HG03565 (cell line): ENCODE data around the gene ZNF407.

Experiments used
- ATAC-seq: cut with Tn5 transposase; IDR thresholded peaks from one replicate; pipeline ENCODE4 v1.9.1; 2021; ENCODE audit warnings: mild to moderate bottlenecking, moderate library complexity; ENCODE audit not compliant: unreplicated experiment

The ZNF407 gene

DNA sequence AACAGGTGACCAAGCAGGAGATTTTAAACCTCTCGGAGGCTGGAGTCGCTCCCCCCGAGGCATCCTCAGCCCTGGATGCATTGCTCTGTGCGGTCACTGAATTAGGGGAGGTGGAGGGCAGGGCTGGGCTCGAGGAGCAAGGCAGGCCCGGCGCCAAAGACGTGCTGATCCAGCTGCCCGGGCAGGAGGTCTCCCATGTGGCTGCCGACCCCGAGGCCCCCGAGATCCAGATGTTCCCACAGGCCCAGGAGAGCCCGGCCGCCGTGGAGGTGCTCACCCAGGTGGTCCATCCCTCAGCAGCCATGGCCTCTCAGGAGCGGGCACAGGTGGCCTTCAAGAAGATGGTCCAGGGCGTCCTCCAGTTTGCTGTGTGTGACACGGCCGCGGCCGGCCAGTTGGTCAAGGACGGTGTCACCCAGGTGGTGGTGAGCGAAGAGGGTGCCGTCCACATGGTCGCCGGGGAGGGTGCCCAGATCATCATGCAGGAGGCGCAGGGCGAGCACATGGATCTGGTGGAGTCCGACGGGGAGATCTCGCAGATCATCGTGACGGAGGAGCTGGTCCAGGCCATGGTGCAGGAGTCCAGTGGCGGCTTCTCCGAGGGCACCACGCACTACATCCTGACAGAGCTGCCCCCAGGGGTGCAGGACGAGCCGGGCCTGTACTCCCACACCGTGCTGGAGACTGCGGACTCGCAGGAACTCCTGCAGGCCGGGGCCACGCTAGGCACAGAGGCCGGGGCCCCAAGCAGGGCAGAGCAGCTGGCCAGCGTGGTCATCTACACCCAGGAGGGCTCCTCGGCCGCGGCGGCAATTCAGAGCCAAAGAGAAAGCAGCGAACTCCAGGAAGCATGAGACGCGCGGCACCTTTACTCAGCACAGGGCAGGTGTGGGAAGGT, 466.2 kb downstream of the ZNF407 start:
- ATAC-seq, result no peak

DNA sequence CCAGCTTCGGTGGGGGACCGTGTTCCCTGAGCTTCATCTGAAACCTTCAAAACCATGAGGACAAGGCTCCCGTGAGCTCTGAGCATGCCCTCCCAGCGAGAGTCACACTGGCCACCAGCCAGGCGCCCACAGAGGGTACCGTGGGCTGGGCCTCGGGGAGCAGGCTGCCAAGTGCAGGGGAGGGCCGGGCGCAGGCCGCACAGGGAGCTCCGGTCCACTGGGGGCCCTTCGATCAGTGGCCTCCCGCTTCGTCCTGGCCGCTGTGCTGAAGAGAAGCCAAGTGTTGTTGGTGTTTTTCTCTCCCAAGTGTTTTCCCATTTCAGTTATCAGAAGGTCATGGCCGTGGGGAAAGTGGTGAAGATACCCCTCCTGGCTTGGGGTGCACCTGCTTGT, 466.8 kb downstream of the ZNF407 start:
- no peak for ATAC-seq

DNA sequence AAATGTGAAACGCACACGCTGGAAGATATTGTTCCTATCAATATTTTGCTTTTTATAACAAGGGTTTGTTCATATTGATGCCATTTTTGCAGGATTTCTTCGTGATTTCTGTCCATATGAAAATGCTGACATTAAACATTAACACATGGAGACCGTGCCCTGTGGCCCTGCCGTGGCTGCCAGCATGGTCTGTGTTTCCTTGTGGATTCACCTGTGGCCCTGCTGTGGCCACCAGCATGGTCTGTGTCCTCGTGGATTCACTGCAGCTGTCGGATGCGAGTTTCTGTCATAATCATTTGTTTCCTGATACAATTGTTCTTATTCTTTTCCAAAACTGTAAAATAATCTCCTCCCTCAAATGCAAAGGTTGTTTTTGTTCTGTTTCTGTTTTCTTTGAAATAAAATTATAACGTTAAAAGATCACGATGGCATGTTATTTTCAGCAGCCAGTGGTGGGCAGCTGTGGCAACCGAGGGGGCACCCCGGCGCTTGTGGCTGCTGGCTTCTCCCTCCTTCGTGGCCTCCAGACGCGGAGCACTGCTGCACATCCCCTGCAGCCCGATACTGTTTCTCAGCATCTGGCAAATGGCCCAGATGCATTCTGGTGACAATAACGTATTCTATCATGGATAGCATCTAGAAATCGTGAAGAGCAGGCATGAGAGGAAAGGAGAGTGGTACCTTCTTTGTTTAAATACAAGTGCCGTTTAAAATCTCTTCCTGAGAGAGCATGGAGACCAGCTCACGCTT, 467.8 kb downstream of the ZNF407 start:
- ATAC-seq, result no peak

DNA sequence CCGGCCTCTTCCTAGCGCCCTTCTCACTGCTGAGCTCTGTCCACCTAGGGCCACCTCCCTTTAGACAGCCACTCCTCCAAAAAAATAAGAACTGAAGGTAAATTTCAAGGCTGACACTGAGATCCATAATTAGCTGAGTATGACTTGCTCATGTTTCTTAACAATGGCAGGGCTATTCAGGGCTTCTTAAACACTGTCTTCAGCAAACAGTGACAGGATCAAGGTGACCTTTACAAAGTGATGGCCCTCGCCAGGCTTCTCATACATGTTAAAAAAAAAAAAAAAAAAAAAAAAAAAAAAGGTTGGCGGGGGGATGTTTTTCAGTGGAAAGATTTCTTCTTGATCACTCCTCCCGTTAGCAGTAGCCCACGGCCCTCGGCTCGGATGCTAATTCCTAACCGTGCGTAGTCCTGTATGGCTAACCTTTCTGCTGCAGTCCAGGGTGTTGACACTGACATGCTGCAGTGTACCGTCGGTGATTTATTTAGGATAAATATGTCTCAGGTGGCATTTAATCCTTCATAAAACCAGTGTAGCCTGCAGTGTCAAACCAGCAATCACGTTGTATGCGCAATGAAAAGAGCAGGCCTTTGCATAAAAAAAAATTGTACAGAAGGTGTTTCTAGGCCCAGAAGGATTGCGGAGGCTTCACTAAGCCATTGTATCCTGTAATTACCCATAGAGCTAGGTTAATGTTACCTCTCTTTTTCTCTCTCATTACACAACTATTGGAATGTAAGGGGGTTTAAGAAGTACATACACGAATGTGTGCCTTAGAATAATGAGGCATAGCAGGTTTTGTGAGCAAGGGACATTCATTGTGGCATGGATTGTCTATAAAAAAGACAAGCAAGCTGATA, 468.6 kb downstream of the ZNF407 start:
- no peak for ATAC-seq

DNA sequence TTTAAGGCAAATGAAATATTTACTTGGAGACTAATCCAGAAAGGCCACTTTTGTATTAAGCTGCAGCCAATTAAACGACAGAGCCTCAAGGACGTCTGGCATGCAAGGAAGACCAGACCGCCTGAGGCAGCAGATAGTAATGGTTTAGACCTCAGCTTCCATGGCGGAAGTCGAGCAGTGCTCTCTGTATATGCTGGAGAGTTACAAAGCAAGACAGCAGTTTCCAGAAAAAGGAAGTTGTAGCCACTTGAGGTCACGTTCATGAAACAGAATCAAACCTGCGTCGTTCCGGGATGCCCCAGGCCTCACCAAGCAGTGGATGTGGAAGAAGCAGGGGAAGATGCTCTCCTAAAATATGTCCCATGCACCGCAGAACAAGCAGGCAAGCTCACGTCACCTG, 469.3 kb downstream of the ZNF407 start:
- ATAC-seq, result no peak

DNA sequence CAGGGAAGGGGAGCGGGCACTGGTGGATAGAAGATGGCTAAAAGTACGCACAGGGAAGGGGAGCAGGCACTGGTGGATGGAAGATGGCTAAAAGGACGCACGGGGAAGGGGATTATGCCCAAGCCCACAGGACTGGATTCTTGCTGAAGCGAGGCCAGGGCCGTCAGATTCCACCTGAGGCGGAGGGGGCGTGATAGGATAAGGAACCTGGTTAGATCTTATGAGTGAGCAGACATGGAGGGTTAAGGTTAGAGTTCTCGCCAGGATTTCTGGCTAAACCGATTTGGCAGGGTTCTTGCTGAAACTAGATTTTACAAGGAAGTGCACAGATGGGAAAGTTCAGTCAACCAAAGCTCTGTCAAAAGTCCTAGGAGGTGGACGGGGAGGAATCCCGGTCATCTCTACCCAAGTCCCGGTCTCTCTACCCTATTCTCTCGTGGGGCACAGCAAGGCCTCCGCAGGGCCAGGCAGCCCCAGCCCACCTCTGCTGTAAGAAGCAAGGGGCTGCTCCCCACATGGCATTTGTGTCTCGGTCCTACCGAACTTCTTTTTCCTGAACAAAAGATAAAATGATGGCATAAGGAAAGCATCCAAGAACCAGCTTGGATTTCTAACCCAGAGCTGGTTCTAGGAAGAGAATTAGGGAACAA, 470.5 kb downstream of the ZNF407 start:
- ATAC-seq, result no peak

DNA sequence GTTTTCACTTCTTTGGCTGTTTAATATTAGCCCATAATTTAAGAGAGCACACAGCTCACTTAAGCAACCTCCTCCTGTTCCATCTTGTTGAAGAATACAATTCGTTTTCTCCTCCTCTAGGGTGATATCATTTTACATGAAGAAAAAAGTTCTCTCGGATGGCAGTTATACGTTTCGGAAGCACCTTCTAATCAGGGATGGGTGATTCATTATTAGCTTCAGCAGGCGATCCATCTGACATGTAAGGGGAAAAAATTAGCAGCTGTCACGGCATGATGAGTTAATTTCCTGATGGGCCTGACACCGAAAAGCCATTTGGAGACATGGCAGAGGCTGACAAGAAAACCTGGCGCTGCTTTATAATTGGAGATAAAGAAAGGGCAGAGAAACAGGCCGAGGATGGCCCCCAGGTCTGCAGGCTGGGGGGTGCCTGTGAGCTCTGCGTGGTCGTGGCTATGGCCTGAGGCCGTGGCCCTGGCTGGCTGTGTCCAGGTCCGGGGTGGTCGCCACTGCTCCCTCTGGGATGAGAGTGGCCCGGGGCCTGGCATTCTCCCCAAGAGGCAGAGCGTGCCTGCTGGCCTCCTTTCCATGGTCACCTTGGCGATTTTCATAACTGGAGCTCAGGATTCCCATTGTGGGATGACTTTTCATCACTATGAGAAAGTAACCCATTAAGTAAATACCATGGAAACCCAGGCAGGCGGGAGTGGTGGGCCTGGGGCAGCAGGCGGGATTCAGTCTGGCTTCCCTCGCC, 471.2 kb downstream of the ZNF407 start:
- no peak for ATAC-seq

DNA sequence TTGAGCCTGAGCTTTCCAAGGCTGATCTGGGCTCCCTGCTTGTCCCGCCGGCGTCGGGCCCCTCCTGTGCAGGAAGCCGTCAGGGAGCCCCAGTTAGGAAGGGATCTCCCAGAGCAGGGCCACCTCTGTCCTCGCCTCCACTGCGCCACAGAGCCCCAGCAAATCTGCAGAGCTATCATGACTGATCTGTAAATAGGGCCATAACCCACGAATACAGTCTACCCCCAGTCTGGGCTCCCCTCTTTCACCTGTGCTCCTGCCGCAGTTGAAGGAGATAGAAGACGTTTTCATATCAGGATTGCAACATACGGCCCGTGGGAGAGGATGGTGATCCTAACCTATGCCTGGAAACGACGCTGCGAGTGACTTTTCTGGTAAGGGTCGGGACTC, 472.6 kb downstream of the ZNF407 start:
- ATAC-seq, result no peak

DNA sequence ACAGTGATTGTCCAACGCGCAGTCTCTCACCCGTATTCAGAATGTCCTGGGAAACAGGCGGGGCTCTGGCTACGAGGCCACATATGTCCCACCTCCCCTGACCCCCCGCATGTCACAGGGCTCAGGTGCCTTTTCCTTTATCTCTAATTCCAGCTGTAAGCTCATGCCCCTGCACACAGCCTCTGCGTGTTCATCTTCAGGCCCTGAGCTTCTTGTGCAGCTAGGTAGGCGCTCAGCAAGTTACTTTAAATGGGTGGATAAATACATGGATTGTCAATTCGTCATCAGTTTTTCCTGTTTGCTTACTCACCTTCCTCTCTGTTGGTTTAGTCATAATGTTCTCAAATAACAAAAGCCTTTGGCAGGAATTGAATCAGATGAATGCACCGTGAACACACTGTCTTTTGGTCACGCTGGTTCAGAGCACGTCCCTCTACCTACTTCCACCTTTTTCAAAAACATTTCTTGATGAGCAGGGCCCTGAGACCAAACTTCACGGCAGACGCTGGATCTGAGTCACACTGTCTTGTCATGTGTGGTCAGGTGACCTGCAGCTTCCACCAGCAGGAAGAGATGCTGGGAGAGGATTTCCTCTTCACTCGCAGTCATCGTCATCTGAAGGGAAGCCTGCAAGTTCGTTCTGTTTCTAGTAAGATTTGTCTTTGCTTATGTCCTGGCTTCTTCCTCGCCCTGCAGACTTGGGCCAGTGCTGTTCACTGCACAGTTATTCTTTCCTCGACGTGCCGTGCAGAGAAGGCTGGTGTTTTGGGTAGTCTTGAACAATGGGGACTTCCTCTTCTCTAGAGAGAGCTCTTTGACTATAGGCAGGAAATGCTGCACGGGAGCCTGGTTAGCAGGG, 473.2 kb downstream of the ZNF407 start:
- ATAC-seq, result peak; percentile 90

DNA sequence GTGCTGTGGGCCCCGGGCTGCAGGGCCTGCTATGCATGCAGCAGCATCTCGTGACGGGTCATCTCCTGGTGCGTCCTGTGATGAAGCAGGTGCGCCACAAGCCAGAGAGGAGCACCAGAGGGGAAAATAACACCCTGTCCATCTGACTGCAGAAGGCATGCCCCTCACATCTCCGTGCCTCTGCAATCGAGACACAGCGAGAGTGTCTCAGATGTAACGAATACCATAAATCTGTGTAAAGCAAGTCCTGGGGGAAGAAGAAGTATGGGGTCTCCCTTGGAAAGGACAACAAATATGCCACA, 473.8 kb downstream of the ZNF407 start:
- ATAC-seq, result no peak

DNA sequence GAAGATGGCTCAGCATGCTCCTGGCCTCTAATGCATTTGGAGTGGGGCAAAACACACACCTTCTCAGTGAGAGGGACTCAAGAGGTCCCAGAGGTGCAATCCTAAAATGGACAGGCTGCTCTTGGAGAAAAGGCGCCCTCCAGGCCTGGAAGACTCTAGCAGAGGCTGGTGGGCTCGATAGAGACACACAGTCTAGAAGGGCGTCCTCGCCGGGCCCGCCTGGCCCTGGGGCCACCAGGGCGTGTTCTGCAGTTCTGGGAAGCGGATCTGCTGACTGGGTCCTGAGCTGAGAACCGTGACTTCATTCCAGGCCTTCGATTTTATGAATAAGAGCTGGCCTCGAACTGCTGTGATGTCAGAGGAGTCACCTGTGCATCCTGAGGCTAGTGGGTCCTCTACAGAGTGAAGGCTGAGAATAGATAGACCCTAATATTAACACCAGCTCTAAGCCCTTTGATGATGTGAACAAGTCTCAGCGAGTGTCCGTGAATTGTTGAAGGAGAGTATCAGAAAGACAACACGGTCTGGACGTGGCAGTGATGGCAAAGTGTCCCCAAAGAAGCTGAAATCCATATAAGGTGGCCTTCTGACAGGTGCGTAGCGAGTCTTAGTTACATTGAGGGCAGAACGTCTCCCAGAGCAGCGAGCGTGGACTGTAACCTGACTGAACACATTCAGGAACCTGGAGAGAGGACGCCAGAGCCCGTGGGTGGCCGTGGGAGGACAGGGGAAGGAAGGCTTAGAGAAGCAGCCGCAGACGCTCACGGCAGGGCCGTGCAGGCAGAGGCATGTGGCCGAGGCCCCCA, 474.4 kb downstream of the ZNF407 start:
- ATAC-seq, result no peak

DNA sequence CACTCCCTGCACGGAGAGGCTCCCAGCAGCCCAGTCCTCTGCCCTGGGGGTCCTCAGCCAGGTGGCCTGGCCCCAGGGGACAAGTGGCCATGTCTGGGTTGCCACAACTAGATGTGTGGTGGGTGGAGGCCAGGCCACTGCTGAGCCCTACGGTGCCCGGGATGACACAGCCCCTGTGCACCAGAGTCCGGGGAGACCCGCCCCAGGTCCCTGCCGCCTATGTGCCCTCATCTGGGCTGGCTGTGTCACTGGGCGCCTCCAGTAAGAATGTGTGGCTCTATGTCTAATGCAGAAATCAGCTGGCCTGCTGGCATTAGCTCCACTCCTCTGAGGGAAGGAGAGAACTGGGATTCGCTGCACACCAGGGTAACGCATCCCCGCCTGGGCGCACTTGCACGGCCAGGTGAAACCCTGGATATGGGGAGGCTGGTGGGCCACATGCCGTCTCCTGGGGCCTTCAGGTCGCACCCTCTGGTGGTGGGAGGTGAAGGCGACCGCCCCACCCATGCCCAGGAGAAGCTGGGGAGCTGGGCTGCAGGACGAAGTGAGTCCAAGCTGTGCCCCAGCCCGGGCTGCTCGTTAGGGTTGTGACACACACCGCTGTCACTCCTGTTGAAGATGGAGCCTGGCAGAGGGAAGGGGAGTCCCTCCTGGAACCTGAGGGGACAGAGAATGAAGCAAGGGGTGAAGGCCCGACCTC, 475.2 kb downstream of the ZNF407 start:
- no peak for ATAC-seq

DNA sequence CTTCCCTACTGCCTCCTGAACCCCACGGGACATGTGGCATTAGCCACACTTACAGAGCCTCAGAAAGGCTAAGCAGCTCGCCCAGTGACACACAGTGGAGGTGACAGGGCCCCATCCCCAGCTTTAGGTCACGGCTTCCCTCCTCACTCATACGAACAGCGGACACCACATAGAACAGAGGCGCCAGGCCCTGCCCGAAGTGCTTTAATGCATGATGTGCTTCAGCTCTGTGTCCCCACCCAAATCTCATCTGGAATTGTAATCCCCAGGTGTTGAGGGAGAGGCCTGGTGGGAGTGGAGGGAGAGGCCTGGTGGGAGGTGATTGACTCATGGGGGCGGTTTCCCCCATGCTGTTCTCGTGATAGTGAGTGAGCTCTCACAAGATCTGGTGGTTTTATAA, 476.0 kb downstream of the ZNF407 start:
- no peak for ATAC-seq

DNA sequence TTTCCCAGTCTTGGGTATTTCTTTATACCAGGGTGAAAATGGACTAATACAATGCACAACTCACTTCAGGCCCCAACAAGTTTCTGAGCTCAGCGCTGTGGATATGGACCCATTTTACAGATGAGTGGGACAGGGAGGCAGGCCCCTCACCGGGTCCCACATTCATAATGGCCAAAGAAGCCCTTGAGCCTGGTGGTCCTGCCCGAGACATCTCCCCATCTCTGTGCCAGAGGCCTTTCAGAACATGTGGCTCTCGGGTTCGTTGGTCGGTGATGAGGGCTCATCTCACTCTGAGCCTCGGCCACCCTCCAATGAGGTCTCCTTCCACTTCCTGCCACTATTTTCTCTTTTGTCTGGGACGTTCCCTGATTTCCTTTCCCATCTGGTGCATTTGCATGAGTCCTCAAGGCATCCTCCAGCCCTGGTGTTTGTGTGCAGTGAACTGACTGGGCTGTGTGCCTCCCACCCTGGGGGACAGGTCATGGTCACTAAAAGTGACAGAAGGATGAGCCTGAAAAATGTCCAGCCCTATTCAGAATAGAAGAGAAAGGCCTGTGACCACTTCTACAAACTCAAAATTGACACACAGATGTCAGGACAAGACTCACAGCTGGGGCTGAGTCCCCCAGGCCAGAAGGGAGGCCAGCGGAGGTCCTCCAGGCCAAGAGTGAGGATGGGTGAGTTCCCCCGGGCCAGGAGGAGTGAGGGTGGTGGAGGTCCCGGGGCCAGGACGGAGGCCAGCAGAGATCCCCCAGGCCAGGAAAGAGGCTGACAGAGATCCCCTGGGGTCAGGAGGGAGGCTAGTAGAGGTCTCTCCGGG, 476.7 kb downstream of the ZNF407 start:
- ATAC-seq, result no peak

DNA sequence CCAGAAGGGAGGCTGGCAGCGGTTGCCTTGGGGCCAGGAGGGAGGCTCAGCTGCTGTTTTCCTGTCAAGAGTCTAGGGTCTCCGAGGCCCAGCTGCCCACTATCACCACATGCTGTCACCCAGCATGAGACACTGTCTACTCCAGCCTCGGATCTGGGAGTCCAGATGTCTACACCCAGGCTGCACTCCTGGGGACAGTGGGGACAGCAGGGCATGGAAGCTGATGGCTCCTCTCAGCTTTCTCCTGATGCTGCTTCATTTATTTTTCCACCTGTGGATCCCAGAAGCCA, 477.3 kb downstream of the ZNF407 start:
- no peak for ATAC-seq

DNA sequence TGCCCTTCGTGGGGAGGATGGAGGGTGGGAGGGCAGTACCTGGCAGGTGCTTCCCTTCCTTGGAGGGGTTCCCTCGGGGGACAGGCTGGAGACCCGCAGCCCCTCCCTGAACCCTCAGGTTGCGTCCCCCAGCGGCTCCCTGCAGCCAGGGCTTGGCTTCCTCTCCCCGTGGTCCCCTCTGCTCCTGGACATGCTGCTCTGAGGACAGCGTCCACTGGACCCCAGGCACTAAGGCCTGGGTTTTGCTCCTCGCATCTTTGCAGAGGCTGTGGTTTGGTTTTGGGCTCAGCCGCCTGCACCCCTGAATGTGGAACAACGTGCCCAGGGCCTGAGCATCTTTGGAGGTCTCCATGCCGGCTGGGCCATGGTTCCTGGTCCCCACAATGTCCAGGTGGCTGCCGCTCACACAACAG, 477.8 kb downstream of the ZNF407 start:
- no peak for ATAC-seq

DNA sequence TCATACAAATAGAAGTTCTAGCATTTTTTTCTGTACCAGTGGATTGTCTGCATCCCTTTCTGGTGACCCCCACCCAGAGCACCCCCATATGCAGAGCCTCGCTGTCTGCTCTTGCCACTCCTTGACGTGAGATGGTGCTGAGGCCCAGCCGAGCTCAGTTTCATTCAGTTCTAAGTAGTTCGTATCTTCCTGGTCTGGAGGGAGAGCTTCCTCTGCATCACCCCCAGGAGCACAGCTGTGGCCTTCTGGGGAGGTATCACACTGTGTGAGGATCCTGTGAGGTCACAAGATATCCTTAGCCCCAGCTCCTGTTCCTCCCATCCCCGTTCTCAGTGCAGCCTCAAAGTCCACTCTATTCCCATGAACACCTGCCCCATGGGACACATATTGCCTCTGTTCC, 478.6 kb downstream of the ZNF407 start:
- no peak for ATAC-seq
